Ramos (cell line): ENCODE results near the gene POU2F3.
"Not testable (repeated sequence)": the region's sequence is repeated elsewhere in the genome, so short reads cannot be mapped to it uniquely, and the experiment has no call there.

Experiments used
- in situ Hi-C: fragments of 300-500 bp; cut with MboI; formaldehyde crosslinking; loops from one replicate; pipeline ENCODE4 v1.14.3; 2022; ENCODE audit warnings: low sequenced_read_pairs; ENCODE audit not compliant: unreplicated experiment

Gene POU2F3

GRCh38 chr11:120271672-120272071, 31.7 kb downstream of the POU2F3 start:
- in situ Hi-C loops: no loop called here

GRCh38 chr11:120272303-120272702, 32.4 kb downstream of the POU2F3 start:
- in situ Hi-C loops: no loop called here

- in situ Hi-C loops: no loop called here
Measured at GRCh38 chr11:120273432-120273831, 33.5 kb downstream of the POU2F3 start.

GRCh38 chr11:120273956-120274355, 34.0 kb downstream of the POU2F3 start:
- in situ Hi-C loops: not testable (repeated sequence)

- in situ Hi-C loops: no loop called here
Measured at GRCh38 chr11:120279502-120279901, 39.6 kb downstream of the POU2F3 start.

GRCh38 chr11:120280600-120281051, 40.7 kb downstream of the POU2F3 start:
- in situ Hi-C loops: no loop called here

- in situ Hi-C loops: no loop called here
Measured at GRCh38 chr11:120281143-120281795, 41.3 kb downstream of the POU2F3 start.

- in situ Hi-C loops: no loop called here
Measured at GRCh38 chr11:120283124-120283523, 43.2 kb downstream of the POU2F3 start.

- in situ Hi-C loops: no loop called here
Measured at GRCh38 chr11:120284272-120284671, 44.3 kb downstream of the POU2F3 start.

GRCh38 chr11:120285256-120285655, 45.3 kb downstream of the POU2F3 start:
- in situ Hi-C loops: no loop called here

GRCh38 chr11:120288021-120288420, 48.1 kb downstream of the POU2F3 start:
- in situ Hi-C loops: no loop called here

GRCh38 chr11:120289426-120289825, 49.5 kb downstream of the POU2F3 start:
- in situ Hi-C loops: no loop called here

GRCh38 chr11:120290956-120291355, 51.0 kb downstream of the POU2F3 start:
- in situ Hi-C loops: no loop called here

GRCh38 chr11:120293038-120293800, 53.3 kb downstream of the POU2F3 start:
- in situ Hi-C loops: no loop called here

GRCh38 chr11:120294096-120294495, 54.2 kb downstream of the POU2F3 start:
- in situ Hi-C loops: no loop called here

GRCh38 chr11:120295099-120295498, 55.2 kb downstream of the POU2F3 start:
- in situ Hi-C loops: loop anchor here (5.0 kb wide), 1 partner anchor 63 kb away; no protein-coding TSS in a partner anchor

GRCh38 chr11:120296554-120296953, 56.6 kb downstream of the POU2F3 start:
- in situ Hi-C loops: loop anchor here (5.0 kb wide), 1 partner anchor 64 kb away; no protein-coding TSS in a partner anchor

- in situ Hi-C loops: loop anchor here (5.0 kb wide), 1 partner anchor 66 kb away; no protein-coding TSS in a partner anchor
Measured at GRCh38 chr11:120298461-120298860, 58.5 kb downstream of the POU2F3 start.

- in situ Hi-C loops: no loop called here
Measured at GRCh38 chr11:120302001-120302805, 62.3 kb downstream of the POU2F3 start.

- in situ Hi-C loops: no loop called here
Measured at GRCh38 chr11:120303004-120303637, 63.2 kb downstream of the POU2F3 start.
